Fibroblast of the aortic adventitia (primary cell): Measurements from ENCODE around the gene C16orf89. TPM values are rescaled to one million over a fixed set of nuclear protein-coding genes. Genes with fewer than 3 reads are reported as not detected.

Experiments used
- DNase-seq: peaks from one replicate; pipeline ENCODE4 v3.0.0-alpha.2; 2010; ENCODE audit warnings: low read depth
- H3K4me3 ChIP-seq: 2 replicates; pipeline ENCODE4 v1.5.1; 2011; ENCODE audit warnings: low read depth, mild to moderate bottlenecking, control low read depth, low read length, moderate library complexity
- CTCF ChIP-seq: IDR thresholded peaks from 2 replicates; pipeline ENCODE4 v1.5.1; 2011; ENCODE audit warnings: mild to moderate bottlenecking, low read length, control low read depth, inconsistent platforms; ENCODE audit not compliant: insufficient read depth
- total RNA-seq: library from RNA; depleted of rRNA; stranded (reverse); fragments of >200 nt; gene quantifications from 2 replicates; pipeline ENCODE4 v1.2.3, GENCODE V29; 2012; ENCODE audit warnings: low replicate concordance

C16orf89 gene
- total RNA-seq, 1 donor, result 1.6 TPM

- DNase-seq, result no peak
- TF ChIP-seq CTCF, result no peak
Observed at GRCh38 chr16:5017678-5017969, 48.1 kb downstream of the C16orf89 start.

GRCh38 chr16:5016967-5017677, 48.6 kb downstream of the C16orf89 start:
- no peak for TF ChIP-seq CTCF
- H3K4me3 ChIP-seq, result no peak overlapping the region
- no peak for DNase-seq

More at GRCh38 chr16:5017678-5017969, 48.1 kb downstream of the C16orf89 start:
- H3K4me3 ChIP-seq, result no peak overlapping the region

- TF ChIP-seq CTCF, result no peak
- no peak overlapping the region for H3K4me3 ChIP-seq
- no peak for DNase-seq
Observed at GRCh38 chr16:5015887-5016286, 49.9 kb downstream of the C16orf89 start.

GRCh38 chr16:5015351-5015750, 50.4 kb downstream of the C16orf89 start:
- no peak overlapping the region for H3K4me3 ChIP-seq
- DNase-seq, result no peak
- no peak for TF ChIP-seq CTCF

GRCh38 chr16:5012887-5013286, 52.9 kb downstream of the C16orf89 start:
- no peak for TF ChIP-seq CTCF
- no peak for DNase-seq
- no peak overlapping the region for H3K4me3 ChIP-seq

- no peak overlapping the region for H3K4me3 ChIP-seq
- DNase-seq, result no peak
- TF ChIP-seq CTCF, result no peak
Observed at GRCh38 chr16:5011637-5012036, 54.1 kb downstream of the C16orf89 start.
